NCI-H524 (cell line): ENCODE results near the gene CREB3L2.
A peak's percentile ranks its signal among the peaks of the same experiment; 100 is the strongest.

Experiments used
- DNase-seq, 2 experiments: peaks; one replicate each; lab custom pipeline; 2025; lab: John Stamatoyannopoulos, UW

CREB3L2 gene

DNA sequence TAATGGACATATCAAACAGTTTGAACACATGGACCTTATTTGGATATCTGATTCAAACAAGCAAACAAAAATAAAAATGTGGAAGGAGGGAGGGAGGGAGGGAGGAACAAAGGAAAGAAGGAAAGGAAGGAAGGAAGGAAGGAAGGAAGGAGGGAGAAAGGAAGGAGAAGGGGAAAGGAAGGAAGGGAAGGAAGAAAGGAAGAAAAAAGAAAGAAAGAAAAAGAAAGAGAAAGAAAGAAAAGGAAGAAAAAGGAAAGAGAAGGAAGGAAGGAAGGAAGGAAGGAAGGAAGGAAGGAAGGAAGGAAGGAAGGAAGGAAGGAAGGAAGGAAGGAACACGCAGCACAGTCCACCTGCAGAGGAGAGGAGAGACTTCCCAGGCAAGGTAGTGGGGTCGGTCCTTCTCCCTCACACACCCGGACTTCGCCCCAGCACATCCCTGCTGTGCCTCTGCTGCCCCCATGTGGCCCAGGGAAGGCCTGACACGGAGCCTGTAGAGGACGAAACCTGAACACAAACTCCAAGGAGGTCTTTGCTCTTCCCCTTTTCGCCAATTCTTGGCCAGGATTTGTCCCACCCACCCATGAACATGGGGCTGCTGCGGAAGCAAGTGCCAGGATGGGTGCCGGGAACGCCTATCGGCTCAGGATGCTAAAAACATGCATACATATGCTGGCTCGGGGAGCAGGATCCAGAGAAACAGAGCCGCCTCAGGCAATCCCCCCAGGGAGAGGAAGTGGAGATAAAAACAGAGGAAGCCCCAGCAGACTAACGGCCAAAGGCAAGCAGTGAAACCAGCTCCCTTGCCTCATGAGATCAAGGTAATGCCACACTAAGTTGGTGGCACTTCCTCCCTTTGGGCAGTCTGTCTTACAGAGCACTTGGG lies 102.8 kb downstream of the CREB3L2 start:
- peak; percentile 28 to 66 for DNase-seq

DNA sequence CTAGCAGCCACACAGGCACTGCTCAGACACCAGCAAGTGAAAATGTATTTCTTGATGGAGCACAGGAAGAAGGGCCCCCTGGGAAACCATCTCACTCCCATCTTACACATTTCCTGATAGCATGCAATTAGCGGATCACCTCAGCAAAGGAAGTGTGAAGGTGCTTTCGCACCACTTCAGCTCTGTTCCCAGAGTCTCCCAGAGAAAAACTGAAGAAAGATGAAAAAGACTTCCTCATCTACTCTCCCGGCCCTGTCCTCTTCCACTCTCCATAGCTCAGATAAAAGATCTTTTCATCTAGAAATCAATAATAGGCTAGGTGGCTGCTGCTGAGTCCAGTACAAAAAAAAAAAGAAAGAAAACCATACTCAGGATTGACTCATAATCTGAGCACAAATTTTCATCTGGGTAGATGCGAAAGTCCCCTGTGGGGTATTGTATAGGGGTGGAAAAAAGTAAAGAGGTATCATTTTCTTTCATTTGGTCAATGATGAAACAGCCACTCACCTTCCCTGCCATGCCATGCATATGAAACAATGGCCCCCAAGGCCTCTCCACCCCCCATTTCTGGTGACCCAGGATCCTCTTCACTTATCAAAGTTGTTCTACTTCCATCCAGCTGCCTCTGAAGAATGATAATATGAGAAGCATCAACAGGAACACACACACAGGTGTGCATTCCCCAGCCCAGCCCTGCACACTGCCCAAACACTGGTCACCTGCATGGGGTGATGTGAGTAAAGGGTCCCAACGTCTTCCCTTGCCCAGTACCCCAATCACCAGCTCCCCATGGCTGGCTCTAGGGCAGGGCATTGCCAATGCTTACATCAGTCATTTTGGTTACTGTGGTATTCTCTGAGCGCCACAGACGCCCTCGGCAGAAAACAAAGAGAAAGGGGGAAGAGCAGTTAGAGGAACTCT lies 106.3 kb downstream of the CREB3L2 start:
- DNase-seq: no peak

DNA sequence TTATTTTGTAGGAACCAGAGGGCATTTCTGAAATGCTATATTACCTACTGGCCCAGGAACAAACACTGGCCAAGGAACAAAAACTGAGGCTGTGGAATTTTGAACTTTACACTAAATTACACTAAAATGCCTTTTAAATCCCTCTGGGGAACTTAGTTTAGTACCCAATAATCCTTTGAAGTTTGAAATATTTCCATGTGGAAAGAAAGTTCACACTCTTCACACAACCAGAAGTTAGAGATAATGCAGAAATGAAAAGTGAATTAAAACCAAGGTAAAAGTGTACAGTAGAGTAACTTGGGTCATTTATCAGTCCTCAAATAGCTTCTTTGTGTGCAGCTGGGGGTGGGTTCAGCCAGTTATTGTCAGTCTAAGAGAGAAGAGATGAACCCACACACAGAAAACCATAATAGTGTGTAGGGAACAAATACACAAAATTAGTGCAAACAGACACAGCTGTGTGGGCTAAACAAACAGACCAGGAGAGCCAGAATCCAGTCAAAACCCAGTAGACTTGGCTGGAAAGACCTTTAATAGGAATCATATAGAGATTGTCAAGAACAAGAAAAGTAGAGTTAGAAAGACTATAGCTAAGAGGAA lies 108.6 kb downstream of the CREB3L2 start:
- no peak for DNase-seq

DNA sequence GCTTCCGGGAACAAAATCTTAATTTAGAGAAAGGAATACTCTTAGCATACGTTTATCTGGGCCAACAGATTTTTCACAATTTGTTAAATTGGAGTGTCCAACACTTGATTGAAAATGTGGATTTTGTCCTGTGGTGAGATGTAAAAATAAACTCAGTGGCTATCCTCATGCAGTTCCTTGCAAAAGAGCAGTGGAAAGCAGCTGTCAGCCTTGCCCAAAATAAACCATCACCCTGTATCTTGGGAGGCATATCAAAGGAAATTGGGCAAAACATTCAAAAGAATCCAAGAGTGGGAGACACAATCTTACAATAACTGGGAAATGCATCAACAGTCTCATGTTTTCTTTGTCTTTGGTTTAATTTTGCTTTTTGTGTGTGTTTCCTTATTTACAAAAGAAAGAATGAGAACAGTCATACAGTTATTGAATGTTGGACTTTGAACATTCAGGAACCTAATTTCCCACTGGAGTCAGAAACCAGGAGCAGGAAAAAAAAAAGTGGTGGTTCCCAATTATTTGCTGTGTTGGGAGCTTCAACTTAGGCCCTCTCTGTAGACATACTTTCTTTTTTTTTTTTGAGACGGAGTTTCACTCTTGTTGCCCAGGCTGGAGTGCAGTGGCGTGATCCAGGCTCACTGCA lies 110.8 kb downstream of the CREB3L2 start:
- DNase-seq: no peak

DNA sequence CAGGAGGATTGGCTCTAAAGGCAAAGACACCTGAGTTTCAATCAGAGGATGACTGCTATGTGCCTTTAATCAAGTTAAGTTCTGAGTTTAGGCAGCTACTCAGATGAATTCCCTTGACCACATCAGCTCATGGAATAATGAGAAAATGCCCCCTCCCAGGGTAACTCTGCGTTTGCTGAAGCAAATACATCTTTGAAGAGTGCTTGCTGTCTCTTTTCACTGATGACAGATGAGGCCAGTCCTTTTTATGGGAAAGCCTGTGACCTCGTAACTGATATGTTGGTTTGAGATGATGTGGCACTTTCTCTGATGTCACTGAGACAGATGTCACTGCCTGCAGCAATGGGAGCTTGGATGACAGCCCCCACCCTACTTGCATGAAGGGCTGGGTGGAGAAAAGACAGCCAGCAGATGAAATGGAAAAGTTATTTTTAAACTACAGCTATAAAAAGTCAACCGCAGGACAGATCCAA lies 111.4 kb downstream of the CREB3L2 start:
- peak in 1 of 2 experiments; percentile 18 for DNase-seq

DNA sequence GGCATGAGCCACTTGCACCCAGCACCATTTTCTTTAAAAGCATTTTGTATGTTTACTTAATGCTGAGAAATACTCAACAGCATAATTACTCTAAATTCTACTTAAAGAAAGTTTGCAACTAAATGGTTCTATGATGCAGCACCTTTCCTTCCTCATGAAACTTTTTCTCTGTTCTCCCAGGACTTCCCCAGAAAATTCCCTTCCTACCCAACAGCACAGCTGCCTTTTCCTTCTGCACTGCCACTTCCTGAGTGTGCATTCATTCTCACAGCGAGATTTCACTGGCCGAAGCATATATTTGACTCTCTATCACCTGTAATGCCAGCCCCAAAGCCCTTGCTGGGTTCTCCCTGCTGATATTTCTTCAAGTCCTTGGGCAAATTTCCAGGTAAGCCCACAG lies 113.6 kb downstream of the CREB3L2 start:
- no peak for DNase-seq

DNA sequence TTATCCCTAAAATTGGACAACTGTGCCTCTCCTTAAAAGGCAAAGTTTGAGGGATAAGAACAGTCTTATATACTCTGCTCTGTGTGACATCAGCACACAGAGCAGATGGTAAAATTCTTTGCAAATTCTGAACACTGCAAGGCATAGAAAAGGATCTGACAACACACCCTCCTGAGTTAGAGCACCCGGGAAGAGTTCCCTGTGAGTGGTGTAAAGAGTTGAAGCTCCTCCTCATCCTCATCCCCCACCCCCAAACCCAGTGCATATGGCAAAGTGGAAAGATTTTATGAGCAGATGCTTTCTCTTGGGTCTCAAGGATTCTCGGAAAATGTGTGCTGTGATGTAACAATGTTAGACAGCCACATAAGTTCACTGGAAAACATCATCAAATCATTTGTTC lies 115.1 kb downstream of the CREB3L2 start:
- peak in 1 of 2 experiments; percentile 72 for DNase-seq

DNA sequence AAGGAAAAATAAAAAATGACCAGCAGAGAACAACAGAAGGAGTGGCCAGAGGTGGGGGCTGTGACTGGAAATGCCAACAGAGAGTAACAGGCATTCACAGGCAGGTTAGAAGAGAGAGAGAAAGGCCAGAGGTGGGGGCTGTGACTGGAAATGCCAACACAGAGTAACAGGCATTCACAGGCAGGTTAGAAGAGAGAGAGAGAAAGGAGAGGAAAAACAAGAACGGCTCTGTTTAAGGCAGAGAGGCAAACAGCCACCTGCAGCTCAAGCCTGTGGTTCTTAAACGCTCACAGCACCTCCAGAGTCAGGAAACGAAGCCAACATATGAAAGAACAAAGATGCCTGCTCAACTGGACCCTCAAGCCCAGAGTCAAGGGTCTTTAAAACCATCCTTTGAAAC lies 115.6 kb downstream of the CREB3L2 start:
- DNase-seq: no peak

DNA sequence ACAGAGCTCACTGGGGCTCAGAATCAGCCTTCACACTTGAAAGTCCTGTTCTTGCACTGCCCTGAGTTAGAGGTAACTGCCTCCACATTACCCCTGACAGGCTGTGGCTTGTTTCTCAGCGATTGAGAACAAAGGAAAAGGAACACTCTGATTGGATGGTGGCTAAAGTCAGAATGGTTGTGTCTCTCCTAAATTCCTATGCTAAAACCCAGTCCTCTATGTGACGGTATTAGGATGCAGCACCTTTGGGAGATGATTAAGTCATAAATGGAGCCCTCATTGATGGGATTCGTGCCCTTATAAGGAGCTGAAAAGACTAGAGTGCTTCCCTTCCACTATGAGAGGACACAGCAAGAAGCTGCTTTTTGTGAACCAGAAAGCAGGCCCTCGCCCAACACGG lies 116.2 kb downstream of the CREB3L2 start:
- no peak for DNase-seq

DNA sequence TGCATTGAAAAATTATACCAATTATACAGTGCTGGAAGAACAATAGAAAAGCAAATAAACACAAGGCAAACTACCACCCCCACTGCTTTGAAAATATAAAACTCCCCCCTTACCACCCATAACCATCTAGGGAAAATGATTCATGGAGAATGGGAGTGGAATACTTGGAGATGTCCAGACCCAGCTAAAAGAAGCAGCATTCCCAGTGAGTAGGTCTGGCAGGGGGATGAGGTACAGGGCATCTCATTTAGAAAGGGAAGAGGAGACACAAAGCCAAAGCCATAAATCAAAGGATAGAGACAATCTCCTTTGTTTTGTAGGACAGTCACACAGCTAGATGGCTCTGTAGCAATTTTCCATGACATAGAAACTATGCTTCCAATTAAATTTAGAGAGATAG lies 119.1 kb downstream of the CREB3L2 start:
- no peak for DNase-seq

DNA sequence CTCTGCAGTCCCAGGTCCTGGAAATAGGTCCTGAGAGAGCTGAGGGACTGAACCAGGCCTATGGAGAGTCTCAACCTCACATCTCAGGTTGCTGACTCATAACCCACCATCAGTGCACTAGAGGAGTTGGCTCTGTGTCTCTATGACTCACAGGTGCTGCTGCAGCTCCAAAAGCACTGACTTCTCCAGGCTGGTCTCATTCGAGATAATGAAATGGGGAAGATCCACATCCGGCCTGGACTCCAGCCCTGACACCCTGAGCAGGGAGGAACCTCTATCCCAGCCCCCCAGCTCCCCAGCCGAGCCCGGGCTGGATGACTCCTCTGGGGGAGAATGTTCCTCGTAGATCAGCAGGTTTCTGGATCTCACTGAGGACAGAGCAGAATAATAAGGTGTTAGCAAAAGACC lies 119.6 kb downstream of the CREB3L2 start:
- no peak for DNase-seq

DNA sequence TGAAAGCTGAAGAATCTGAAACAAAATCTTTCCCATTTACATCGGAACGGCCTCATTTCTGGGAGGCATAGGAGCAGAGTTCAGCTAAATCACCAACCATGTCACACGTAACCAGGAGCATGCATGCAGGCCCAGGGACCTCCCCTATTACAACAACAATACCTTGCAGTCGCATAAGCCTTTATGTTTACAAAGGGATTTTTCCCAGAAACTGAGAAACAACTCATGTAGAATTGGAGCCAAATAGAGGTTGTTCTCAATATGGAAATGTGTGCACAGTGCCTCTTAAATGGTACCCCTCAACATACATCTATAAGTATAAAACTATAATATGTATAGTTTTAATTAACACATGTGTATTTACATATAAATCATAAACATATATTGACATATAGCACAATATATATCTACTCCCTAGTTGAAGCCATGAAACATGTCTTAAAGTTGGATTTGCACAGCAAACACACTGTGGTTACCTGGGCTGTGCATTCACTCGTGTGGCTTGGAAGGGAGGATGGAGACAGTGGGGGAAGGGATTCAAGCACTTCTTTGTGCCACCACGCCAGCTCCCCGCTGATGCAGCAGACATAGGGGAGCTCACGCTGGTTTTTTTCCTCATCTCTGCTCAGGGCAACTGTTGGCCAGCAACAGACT lies 120.2 kb downstream of the CREB3L2 start:
- no peak for DNase-seq

DNA sequence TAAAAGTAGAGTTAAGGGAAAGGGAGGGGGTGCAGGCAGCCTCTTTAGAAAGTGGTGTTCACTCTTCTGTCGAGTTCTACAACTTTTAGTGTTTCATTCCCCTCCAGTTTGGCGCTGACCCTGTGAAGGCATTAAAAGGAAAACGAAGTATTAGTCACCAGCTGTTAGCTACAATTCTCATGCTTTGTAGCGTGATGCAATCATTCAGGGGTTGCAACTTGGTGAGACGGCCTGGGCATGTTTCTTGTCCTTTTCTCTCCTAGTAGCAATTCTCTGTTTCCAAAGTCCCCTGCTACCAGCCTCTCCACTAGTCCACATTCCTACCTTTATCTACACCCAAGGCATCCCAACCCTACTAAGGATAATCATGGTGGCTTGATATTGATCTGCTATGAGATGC lies 121.5 kb downstream of the CREB3L2 start:
- DNase-seq: no peak

DNA sequence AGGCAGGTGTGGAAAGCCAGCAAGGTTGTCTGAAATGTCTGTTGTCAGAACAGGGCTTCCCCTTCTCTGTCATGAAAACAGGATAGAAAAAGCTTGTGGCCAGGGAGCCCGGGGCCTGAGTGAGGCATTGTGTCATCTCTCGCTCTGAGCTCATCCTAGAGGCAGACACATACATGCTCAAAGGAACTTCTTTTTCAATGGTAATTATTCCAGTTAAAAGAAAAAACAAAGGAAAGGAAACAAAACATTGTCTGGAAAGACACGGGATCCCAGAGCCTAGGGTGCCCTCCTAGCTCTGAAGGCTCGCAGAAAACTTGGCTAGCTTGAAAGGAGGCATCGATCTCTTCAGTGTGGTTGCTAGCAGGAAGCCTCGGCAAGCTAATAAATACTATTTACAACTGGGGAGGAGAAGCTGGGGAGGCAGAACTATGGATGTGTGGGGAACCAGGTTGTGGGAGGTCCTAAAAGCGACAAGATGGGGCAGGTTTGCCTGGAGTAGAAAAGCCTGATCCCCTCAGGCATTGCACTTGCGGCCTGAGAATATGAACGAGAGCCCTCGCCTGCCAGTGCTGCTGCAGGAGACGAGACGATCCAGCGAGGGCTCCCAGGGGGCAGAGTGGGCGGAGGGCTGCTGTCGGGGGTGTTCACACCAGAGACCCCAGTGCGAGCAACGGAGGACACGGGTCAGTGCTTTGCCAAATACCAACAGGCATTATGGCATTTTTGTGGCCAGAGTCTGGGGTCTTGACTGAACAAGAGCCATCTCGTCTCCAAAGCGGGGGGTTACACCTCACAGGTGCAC lies 122.3 kb downstream of the CREB3L2 start:
- no peak for DNase-seq

DNA sequence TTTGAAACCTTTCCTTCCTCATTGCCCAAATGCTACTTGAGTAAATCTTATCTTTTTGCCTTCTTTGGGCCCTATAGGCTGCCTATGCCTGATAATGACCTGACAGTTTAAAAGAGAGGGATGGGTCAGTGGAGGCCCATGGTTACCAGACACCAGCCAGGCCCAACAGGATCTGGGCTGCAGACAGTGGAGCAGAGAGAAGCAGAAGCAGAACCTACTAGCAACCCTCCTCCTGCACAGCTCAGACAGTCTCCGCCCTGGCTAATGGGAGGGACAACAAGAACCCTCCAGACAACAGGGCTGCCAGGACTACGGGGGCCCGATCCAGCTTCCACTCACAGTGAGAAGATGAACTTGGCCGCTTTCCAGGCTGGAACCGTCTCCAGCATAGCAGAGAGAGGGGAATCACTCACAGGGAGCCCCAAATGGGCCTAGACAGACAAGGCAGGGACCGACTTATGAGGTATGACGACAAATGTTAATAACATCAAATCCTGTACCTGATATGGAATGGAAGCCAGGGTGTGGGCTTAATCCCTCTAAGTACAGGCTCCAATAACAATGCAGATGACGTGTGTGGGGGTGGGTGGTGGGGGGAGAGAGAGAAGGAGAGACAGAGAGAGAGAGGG lies 123.4 kb downstream of the CREB3L2 start:
- peak in 1 of 2 experiments; percentile 20 for DNase-seq

DNA sequence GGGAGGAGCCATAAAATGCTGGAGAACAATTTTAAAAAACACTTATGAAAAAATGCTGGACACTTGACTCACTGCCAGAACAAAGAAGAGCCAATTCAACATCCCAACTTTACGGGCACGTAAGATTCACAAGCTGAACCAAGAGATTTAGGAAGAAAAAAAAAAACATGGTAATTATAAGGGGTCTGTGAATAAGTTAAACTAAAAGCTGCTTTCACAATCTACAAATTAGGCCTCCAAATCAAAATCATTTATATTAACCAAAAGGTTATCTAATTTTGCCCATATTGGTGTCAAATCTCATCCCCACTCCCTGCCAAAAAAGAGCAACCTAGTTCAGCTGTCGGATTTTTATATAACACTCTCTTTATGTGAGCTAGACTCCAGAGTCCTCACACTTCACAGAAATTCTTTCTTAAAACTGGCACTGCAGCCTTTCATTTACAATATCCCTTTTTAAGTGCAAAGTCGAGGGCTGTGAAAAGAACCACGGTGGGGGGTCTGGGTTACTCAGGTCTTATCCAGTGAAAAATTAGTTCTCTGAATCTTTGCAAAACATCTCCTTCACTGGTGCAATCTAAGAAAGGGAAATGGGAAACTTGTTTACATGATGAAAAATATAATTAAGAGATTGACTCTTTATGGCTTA lies 124.7 kb downstream of the CREB3L2 start:
- DNase-seq: no peak

DNA sequence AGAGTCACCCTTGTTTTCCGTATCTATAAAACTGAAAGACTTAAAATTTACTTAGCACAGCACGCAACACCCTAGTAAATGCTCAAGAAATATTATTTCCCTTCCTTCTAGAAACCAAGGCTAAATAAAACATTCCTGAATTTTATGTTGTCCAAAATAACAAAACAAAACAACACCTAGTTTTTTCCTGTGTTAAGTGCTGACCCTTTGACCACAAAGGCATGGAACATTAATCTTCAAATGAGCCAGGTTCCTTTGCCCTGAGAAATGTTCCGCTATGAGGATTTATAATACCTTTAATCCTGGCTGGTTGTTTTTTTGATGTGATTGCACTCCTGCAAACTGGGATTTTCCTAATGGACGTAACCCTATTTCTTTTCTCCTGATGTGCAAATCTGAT lies 126.1 kb downstream of the CREB3L2 start:
- no peak for DNase-seq

DNA sequence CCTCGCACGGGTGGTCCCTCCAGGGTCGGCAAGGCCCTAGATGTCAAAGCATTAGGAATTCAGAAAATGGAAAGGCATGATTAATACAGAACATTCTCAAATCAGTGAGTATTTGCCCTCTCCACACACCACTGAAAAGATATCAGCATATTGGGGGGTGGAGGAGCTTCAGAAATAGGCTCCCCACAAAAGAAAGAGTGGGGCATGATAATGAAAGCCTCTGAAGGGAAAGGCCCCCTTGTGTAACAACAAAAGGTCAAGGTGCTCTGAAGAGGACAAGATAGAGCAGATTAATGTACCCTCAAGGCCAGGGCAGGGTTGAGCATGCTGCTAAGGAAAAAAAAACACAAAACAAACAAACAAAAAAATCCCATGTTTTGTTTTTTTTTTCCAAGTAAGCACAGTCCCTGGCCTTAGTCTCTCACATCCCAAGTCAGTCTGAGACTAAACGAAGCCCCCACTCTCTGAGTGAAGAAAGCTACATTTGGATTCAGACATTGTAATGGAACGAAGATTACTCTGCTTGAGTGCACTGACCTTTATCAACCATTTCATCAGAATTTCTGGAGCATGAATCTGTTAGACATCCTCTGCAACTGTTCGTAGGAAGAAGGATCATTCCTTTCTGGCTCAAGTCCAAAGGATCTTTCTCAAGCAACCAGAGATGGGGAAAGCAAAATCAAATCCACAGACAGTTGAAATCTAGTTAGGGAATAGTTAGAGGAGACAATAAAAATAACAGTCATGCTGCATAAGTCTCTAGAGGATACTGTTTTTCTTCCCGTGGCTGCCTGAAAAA lies 127.7 kb downstream of the CREB3L2 start:
- DNase-seq: no peak

DNA sequence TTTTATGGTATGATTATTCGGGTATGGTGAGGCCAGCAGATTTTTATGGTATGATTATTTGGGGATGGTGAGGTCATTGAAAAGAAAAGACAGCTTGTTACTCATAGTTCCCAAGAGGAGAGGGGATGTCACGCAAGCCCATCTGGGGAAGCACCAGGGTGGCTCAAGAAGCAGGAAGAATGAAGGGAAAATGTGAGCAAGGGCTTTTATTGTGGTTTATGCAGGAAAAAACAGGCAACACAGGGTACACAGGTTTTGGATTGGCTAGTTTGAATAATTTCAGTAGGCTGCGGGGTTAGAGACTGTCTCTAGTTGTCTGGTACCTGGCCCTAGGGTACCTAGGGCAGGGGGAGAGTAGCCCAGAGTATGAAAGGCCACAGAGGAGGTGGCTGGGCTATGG lies 128.4 kb downstream of the CREB3L2 start:
- no peak for DNase-seq
